Activated CD4-positive, alpha-beta T cell treated with anti-CD3 and anti-CD28 coated beads for 48 hours (primary cell): ENCODE results near the gene TMEM219.
"Not testable (repeated sequence)": the region's sequence is repeated elsewhere in the genome, so short reads cannot be mapped to it uniquely, and the experiment has no call there.

Experiments used
- DNase-seq: peaks from one replicate; pipeline ENCODE4 v3.0.0-alpha.2; 2020

The TMEM219 gene

DNA sequence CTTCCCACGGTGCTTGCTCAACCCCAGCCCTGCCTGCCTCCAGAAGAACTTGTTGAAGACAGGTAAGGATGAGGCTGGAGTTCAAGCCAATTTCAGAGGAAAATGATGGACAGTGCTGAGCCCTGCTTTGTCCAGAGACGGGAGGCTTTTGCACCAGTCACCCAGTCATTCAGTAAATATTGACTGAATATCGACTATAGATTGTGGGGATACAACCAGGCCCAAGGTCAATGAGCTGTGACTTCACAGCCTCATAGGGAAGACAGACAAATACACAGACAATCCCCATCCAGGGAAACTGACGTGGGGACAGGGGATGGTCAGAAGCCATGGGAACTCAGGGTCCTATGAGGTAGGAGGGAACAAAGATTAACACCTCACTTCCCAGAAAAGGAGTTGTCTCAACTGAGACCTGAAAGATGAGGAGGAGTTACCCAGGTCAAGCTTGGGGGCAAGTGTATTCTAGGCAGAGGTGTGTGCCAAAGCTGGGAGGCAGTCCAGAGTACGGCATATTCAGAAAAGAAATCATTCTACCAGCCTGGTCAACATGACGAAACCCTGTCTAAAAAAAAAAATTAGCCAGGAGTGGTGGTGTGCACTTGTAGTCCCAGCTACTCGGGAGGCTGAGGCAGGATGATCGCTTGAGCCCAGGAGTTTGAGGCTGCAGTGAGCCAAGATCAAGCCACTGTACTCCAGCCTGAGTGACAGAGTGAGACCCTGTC, 54.8 kb downstream of the TMEM219 start:
- DNase-seq, result no peak

DNA sequence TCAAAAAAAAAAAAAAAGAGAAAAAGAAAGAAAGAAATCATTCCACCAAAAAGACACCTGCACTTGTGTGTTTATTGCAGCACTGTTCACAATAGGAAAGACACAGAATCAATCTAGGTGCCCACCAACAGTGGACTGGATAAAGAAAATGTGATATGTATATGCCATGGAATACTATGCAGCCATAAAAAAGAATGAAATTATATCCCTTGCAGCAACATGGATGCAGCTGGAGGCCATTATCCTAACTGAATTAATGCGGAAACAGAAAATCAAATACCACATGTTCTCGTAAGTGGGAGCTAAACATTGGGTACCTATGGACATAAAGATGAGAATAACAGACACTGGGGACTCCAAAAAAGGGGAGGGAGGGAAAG, 55.4 kb downstream of the TMEM219 start:
- no peak for DNase-seq

DNA sequence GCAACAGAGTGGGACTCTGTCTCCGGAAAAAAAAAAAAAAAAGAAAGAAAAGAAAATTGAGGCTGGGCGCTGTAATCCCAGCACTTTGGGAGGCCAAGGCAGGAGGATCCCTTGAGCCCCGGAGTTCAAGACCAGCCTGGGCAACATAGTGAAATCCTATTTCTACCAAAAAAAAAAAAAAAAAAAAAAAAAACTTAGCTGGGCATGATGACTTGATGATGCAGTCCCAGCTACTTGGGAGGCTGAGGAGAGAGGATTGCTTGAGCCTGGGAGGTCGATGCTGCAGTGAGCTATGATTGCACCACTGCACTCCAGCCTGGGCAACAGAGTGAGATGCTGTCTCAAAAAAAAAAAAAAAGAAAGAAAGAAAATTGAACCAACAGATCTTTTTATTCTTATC, 56.1 kb downstream of the TMEM219 start:
- DNase-seq, result not testable (repeated sequence)

DNA sequence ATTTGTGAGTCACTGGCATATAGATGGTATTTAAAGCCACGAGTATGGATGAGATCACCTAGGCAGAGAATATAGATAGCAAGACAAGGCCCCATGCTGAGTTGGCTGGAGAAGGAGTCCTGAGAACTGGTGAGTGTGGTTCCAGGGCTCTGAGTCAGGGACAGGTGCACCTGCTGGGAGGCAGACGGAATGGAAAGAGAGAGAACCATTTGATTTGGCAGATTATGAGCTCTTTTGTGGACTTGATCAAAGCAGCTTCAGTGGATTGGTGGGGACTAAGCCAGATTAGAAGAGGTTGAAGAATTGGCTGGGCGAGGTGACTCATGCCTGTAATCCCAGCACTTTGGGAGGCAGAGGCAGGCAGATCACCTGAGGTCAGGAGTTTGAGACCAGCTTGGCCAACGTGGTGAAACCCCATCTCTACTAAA, 56.9 kb downstream of the TMEM219 start:
- DNase-seq, result peak; percentile 47
